Measurements from ENCODE around the gene MYOZ3. TPM values are rescaled to one million over a fixed set of nuclear protein-coding genes. Genes with fewer than 3 reads are reported as not detected.
A peak's percentile ranks its signal among the peaks of the same experiment; 100 is the strongest.

MYOZ3 gene
- polyA plus RNA-seq, 1 of the 3 experiments (the other 2 are of a cell fraction) = 0.26 TPM

DNA sequence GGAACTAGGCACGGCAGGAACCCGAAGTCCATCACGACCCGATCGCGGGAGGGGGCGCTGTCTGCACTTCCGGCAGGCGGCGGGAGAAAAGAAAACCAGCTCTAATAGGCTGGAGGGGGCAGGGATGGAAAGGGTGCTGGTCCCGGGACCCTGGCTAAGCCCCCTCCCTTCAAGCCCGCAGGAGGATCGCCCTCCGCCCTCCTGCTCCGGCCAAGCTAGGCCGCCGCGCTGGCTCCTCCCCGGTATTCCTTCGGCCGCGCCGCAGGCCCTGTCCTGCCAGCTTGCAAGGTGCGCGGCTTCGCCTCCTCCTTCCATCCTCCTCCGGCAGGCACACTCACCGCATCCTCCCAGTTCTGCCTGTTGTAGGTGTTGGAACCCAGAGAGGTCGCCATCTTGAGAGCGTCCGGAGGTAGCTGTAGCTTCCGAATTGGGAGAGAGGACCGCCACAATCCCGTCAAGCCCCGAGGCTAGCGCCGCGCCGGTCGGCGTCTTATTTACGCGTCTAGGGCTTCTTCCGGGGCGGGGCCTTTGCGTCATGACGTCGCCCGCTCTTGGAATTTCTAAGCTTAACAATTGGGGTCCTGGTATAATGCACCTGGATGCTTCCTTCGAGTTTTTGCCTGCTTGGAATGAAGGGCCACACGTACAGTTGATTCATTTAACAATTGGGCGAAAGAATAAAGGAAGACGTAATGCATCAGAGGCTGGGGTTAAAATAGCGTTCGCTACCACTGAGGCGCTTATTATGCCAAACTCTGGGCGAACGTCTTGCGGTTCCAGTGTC, 39.7 kb downstream of the MYOZ3 start, which contains the start of gene RBM22 (continued):
- TF ChIP-seq, protein P1, sequence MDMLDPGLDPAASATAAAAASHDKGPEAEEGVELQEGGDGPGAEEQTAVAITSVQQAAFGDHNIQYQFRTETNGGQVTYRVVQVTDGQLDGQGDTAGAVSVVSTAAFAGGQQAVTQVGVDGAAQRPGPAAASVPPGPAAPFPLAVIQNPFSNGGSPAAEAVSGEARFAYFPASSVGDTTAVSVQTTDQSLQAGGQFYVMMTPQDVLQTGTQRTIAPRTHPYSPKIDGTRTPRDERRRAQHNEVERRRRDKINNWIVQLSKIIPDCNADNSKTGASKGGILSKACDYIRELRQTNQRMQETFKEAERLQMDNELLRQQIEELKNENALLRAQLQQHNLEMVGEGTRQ (IDR thresholded peaks at IDR 0.05; ENCODE audit: borderline replicate concordance, low read depth, low read length) = no peak
- peak; percentile 1; the same call in 1 of the 2 replicates for TF ChIP-seq RAD21 (IDR thresholded peaks at IDR 0.05; ENCODE audit: low read length)
- no peak for TF ChIP-seq TCF12 (IDR thresholded peaks at IDR 0.05)
- TF ChIP-seq MEF2A (IDR thresholded peaks at IDR 0.05; ENCODE audit: borderline replicate concordance, low read depth) = no peak
- TF ChIP-seq, protein P2, sequence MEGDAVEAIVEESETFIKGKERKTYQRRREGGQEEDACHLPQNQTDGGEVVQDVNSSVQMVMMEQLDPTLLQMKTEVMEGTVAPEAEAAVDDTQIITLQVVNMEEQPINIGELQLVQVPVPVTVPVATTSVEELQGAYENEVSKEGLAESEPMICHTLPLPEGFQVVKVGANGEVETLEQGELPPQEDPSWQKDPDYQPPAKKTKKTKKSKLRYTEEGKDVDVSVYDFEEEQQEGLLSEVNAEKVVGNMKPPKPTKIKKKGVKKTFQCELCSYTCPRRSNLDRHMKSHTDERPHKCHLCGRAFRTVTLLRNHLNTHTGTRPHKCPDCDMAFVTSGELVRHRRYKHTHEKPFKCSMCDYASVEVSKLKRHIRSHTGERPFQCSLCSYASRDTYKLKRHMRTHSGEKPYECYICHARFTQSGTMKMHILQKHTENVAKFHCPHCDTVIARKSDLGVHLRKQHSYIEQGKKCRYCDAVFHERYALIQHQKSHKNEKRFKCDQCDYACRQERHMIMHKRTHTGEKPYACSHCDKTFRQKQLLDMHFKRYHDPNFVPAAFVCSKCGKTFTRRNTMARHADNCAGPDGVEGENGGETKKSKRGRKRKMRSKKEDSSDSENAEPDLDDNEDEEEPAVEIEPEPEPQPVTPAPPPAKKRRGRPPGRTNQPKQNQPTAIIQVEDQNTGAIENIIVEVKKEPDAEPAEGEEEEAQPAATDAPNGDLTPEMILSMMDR (IDR thresholded peaks at IDR 0.05) = peak; percentile 72
- TF ChIP-seq, protein P3, sequence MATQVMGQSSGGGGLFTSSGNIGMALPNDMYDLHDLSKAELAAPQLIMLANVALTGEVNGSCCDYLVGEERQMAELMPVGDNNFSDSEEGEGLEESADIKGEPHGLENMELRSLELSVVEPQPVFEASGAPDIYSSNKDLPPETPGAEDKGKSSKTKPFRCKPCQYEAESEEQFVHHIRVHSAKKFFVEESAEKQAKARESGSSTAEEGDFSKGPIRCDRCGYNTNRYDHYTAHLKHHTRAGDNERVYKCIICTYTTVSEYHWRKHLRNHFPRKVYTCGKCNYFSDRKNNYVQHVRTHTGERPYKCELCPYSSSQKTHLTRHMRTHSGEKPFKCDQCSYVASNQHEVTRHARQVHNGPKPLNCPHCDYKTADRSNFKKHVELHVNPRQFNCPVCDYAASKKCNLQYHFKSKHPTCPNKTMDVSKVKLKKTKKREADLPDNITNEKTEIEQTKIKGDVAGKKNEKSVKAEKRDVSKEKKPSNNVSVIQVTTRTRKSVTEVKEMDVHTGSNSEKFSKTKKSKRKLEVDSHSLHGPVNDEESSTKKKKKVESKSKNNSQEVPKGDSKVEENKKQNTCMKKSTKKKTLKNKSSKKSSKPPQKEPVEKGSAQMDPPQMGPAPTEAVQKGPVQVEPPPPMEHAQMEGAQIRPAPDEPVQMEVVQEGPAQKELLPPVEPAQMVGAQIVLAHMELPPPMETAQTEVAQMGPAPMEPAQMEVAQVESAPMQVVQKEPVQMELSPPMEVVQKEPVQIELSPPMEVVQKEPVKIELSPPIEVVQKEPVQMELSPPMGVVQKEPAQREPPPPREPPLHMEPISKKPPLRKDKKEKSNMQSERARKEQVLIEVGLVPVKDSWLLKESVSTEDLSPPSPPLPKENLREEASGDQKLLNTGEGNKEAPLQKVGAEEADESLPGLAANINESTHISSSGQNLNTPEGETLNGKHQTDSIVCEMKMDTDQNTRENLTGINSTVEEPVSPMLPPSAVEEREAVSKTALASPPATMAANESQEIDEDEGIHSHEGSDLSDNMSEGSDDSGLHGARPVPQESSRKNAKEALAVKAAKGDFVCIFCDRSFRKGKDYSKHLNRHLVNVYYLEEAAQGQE (IDR thresholded peaks at IDR 0.05; ENCODE audit: low read depth, low read length) = 0 out of 2 replicates have a peak, but pooled peaks have one; percentile 24

DNA sequence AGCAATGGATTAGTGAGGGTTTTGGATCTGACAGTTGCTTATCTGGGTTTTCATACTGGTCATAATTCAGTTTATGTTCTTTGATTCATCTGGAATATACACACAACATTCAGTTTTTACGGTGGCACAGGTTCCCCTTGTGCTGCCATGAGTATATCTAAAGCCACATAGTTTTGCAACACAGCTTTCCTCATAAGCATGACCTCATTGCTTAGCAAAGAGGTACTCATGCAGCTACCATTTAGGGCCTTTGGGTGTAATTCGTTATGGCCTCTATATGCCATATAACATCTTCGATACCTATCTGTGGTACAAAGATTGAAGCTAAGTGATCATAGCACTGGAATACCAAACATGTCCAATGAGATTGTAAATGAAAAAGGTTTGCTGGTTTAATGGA, 42.7 kb downstream of the MYOZ3 start:
- no peak overlapping the region for H2AFZ ChIP-seq (ENCODE audit: low read depth)
- ChIA-PET POLR2A (no interaction called here), CTCF (interaction anchor here (2.5 kb wide), 1 partner anchor 143 kb away, joined by 13 read pairs; no protein-coding TSS in a partner anchor)
- 57% methylated on average over 3 of the region's 3 CpGs for WGBS (ENCODE audit: low lambda C conversion rate)
- H3K4me1 ChIP-seq (ENCODE audit: control insufficient read depth in 1 of 2, insufficient read depth in 2 of 2, low read depth in 1 of 2, low read length in 1 of 2) = peaks cover 11 to 15% of the 10 kb centered on the region in 2 experiments
- H3K79me2 ChIP-seq (ENCODE audit: insufficient read depth) = peaks cover 20% of the 10 kb centered on the region
- no peaks in the 10 kb centered on the region for H3K9me2 ChIP-seq
- no peak overlapping the region for H3K9ac ChIP-seq
- peaks cover 22% of the 10 kb centered on the region for H3F3A ChIP-seq (replicated peaks; ENCODE audit: insufficient read depth)
- no peaks in the 10 kb centered on the region for H4K20me1 ChIP-seq (ENCODE audit: insufficient read depth)
- no peak overlapping the region for H3K4me2 ChIP-seq
- no peak overlapping the region for H3K4me3 ChIP-seq (ENCODE audit: low read depth in 2 of 2, low read length in 1 of 2)
- peaks cover 12 to 15% of the 10 kb centered on the region in 2 experiments for H3K36me3 ChIP-seq (replicated peaks in 1 of 2; ENCODE audit: control insufficient read depth in 1 of 2, insufficient read depth in 2 of 2, low read length in 1 of 2)
- H3K27me3 ChIP-seq (ENCODE audit: insufficient read depth) = no peaks in the 10 kb centered on the region
- TF ChIP-seq GATA2 (CRISPR knock-in tag; IDR thresholded peaks at IDR 0.05) = no peak
- no peak for DNase-seq
- H3K27ac ChIP-seq (ENCODE audit: low read depth in 2 of 2, low read length in 1 of 2) = no peak overlapping the region
- H3K9me3 ChIP-seq = no peaks in the 10 kb centered on the region
